ENCODE data around the gene JOSD2. TPM values are rescaled to one million over a fixed set of nuclear protein-coding genes. Genes with fewer than 3 reads are reported as not detected.

JOSD2 gene
- total RNA-seq, 1 experiment from 2014 or later: 60.8 TPM

- H3K79me2 ChIP-seq (ENCODE audit: low read length): 0 out of 2 replicates have a peak, but pooled peaks cover 3% of the 10 kb centered on the region
- DNase-seq (no peak), ATAC-seq (no peak)
- H3F3A ChIP-seq (ENCODE audit: low read length, unreplicated experiment): no peaks in the 10 kb centered on the region
- H3K9ac ChIP-seq (ENCODE audit: low read length): no peak overlapping the region
- no peak overlapping the region for H2AFZ ChIP-seq (ENCODE audit: low read length)
- 0 out of 2 replicates have a peak, but pooled peaks cover 7% of the 10 kb centered on the region for H3K4me1 ChIP-seq (ENCODE audit: insufficient read depth, low read length)
- no peaks in the 10 kb centered on the region for H3K9me3 ChIP-seq (ENCODE audit: low read length)
- H3K36me3 ChIP-seq (ENCODE audit: low read depth, low read length): no peaks in the 10 kb centered on the region
- no peaks in the 10 kb centered on the region for H4K20me1 ChIP-seq (ENCODE audit: low read length)
- intact Hi-C loops (cut with micrococcal nuclease): no loop called here
- no peaks in the 10 kb centered on the region for H3K27me3 ChIP-seq (ENCODE audit: low read length)
- TF ChIP-seq EZH2 (IDR thresholded peaks at IDR 0.05; ENCODE audit: low read length, unreplicated experiment): no peak
- no peak for TF ChIP-seq EZH2phosphoT487 (IDR thresholded peaks at IDR 0.05; ENCODE audit: borderline replicate concordance, low read length)
- TF ChIP-seq CTCF (conservative IDR thresholded peaks at IDR 0.05; ENCODE audit: low read depth, low read length): no peak
- H3K4me3 ChIP-seq (ENCODE audit: low read length): no peak overlapping the region
- BruUV-seq (replicated peaks): no TSS peak
- POLR2A ChIA-PET (ENCODE audit: unreplicated experiment): no interaction called here
- no peak overlapping the region for H3K4me2 ChIP-seq (ENCODE audit: low read length)
- CTCF ChIA-PET: interaction anchor here (0.6 kb wide), 1 partner anchor 52 kb away, joined by 6 read pairs; no protein-coding TSS in a partner anchor
- no peaks in the 10 kb centered on the region for H3K9me2 ChIP-seq (replicated peaks; ENCODE audit: low read length)
- no peak overlapping the region for H3K27ac ChIP-seq (ENCODE audit: low read length)
Measured at GRCh38 chr19:50508843-50509190, 2.2 kb downstream of the JOSD2 start.

GRCh38 chr19:50507376-50507775 is 3.6 kb downstream of the JOSD2 start:
- ATAC-seq (no peak), DNase-seq (no peak)
- CTCF ChIA-PET: no interaction called here
- Histone ChIP-seq H2AFZ (ENCODE audit: low read length) (no peak overlapping the region), H3K9me2 (replicated peaks; ENCODE audit: low read length) (no peaks in the 10 kb centered on the region), H3K27ac (ENCODE audit: low read length) (no peak overlapping the region), H3K4me3 (ENCODE audit: low read length) (no peak overlapping the region), H3F3A (ENCODE audit: low read length, unreplicated experiment) (no peaks in the 10 kb centered on the region), H3K79me2 (ENCODE audit: low read length) (0 out of 2 replicates have a peak, but pooled peaks cover 3% of the 10 kb centered on the region), H4K20me1 (ENCODE audit: low read length) (no peaks in the 10 kb centered on the region), H3K4me1 (ENCODE audit: insufficient read depth, low read length) (0 out of 2 replicates have a peak, but pooled peaks cover 7% of the 10 kb centered on the region), H3K4me2 (ENCODE audit: low read length) (no peak overlapping the region), H3K9ac (ENCODE audit: low read length) (no peak overlapping the region), H3K36me3 (ENCODE audit: low read depth, low read length) (no peaks in the 10 kb centered on the region), H3K9me3 (ENCODE audit: low read length) (no peaks in the 10 kb centered on the region), H3K27me3 (ENCODE audit: low read length) (no peaks in the 10 kb centered on the region)
- intact Hi-C loops (cut with micrococcal nuclease): no loop called here
- BruUV-seq (replicated peaks): no TSS peak
- POLR2A ChIA-PET (ENCODE audit: unreplicated experiment): no interaction called here
- TF ChIP-seq EZH2phosphoT487 (IDR thresholded peaks at IDR 0.05; ENCODE audit: borderline replicate concordance, low read length): no peak
- no peak for TF ChIP-seq EZH2 (IDR thresholded peaks at IDR 0.05; ENCODE audit: low read length, unreplicated experiment)

GRCh38 chr19:50506700-50507099 is 4.3 kb downstream of the JOSD2 start:
- H4K20me1 ChIP-seq (ENCODE audit: low read length): no peaks in the 10 kb centered on the region
- no peak overlapping the region for H3K4me3 ChIP-seq (ENCODE audit: low read length)
- CTCF ChIA-PET: no interaction called here
- 0 out of 2 replicates have a peak, but pooled peaks cover 7% of the 10 kb centered on the region for H3K4me1 ChIP-seq (ENCODE audit: insufficient read depth, low read length)
- H2AFZ ChIP-seq (ENCODE audit: low read length): no peak overlapping the region
- no peak overlapping the region for H3K9ac ChIP-seq (ENCODE audit: low read length)
- ATAC-seq: no peak
- no peaks in the 10 kb centered on the region for H3K27me3 ChIP-seq (ENCODE audit: low read length)
- no peak for DNase-seq
- no peak overlapping the region for H3K27ac ChIP-seq (ENCODE audit: low read length)
- POLR2A ChIA-PET (ENCODE audit: unreplicated experiment): no interaction called here
- no peaks in the 10 kb centered on the region for H3K9me2 ChIP-seq (replicated peaks; ENCODE audit: low read length)
- H3K79me2 ChIP-seq (ENCODE audit: low read length): 0 out of 2 replicates have a peak, but pooled peaks cover 3% of the 10 kb centered on the region
- H3K36me3 ChIP-seq (ENCODE audit: low read depth, low read length): no peaks in the 10 kb centered on the region
- H3K4me2 ChIP-seq (ENCODE audit: low read length): no peak overlapping the region
- no peaks in the 10 kb centered on the region for H3K9me3 ChIP-seq (ENCODE audit: low read length)
- TF ChIP-seq EZH2phosphoT487 (IDR thresholded peaks at IDR 0.05; ENCODE audit: borderline replicate concordance, low read length): no peak
- intact Hi-C loops (cut with micrococcal nuclease): no loop called here
- no peaks in the 10 kb centered on the region for H3F3A ChIP-seq (ENCODE audit: low read length, unreplicated experiment)
- BruUV-seq (replicated peaks): no TSS peak
